ENCODE data around the gene TRPM2. TPM values are rescaled to one million over a fixed set of nuclear protein-coding genes. Genes with fewer than 3 reads are reported as not detected.

TRPM2 gene
- total and polyA plus RNA-seq, 10 of the 15 experiments (the other 5 are each of a cell fraction or from before 2014, with no cell fraction given), result 0.03 to 9.1 (median 2.6) TPM

DNA sequence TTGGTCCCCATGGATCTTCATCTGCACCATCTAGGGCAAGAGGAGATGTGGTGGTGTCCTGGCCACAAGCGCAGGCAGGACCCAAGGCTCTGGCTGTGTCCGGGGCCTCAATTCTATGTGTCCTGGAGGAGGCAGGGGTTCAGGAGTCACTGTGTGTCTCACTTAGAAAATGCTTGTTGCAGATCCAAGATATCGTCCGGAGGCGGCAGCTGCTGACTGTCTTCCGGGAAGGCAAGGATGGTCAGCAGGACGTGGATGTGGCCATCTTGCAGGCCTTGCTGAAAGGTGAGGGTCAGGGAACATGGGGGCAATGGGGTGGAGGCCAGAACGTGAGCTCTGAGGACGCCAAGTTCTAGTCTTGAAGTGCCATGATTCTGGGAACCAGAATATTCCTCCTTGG, 29.1 kb downstream of the TRPM2 start (continued):
- TF ChIP-seq, protein P1, sequence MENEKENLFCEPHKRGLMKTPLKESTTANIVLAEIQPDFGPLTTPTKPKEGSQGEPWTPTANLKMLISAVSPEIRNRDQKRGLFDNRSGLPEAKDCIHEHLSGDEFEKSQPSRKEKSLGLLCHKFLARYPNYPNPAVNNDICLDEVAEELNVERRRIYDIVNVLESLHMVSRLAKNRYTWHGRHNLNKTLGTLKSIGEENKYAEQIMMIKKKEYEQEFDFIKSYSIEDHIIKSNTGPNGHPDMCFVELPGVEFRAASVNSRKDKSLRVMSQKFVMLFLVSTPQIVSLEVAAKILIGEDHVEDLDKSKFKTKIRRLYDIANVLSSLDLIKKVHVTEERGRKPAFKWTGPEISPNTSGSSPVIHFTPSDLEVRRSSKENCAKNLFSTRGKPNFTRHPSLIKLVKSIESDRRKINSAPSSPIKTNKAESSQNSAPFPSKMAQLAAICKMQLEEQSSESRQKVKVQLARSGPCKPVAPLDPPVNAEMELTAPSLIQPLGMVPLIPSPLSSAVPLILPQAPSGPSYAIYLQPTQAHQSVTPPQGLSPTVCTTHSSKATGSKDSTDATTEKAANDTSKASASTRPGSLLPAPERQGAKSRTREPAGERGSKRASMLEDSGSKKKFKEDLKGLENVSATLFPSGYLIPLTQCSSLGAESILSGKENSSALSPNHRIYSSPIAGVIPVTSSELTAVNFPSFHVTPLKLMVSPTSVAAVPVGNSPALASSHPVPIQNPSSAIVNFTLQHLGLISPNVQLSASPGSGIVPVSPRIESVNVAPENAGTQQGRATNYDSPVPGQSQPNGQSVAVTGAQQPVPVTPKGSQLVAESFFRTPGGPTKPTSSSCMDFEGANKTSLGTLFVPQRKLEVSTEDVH (IDR thresholded peaks at IDR 0.05; ENCODE audit: low read depth, partially characterized antibody), result no peak
- TF ChIP-seq TCF7 (IDR thresholded peaks at IDR 0.05; ENCODE audit: borderline replicate concordance) (no peak), ESRRA (IDR thresholded peaks at IDR 0.05; ENCODE audit: low read length) (no peak), SIX5 (IDR thresholded peaks at IDR 0.05; ENCODE audit: low read depth, low read length, severe bottlenecking) (no peak), RUNX3 (IDR thresholded peaks at IDR 0.05; ENCODE audit: low read length) (no peak), CBFB (IDR thresholded peaks at IDR 0.05; ENCODE audit: low read depth) (no peak), YBX1 (IDR thresholded peaks at IDR 0.05) (no peak), TAF1 (IDR thresholded peaks at IDR 0.05; ENCODE audit: borderline replicate concordance, low read depth, low read length) (no peak), NFYB (IDR thresholded peaks at IDR 0.05; ENCODE audit: insufficient read depth, low read depth, low read length) (no peak), TCF12 (IDR thresholded peaks at IDR 0.05; ENCODE audit: low read depth, low read length) (no peak)
- TF ChIP-seq, protein P2, sequence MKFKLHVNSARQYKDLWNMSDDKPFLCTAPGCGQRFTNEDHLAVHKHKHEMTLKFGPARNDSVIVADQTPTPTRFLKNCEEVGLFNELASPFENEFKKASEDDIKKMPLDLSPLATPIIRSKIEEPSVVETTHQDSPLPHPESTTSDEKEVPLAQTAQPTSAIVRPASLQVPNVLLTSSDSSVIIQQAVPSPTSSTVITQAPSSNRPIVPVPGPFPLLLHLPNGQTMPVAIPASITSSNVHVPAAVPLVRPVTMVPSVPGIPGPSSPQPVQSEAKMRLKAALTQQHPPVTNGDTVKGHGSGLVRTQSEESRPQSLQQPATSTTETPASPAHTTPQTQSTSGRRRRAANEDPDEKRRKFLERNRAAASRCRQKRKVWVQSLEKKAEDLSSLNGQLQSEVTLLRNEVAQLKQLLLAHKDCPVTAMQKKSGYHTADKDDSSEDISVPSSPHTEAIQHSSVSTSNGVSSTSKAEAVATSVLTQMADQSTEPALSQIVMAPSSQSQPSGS (IDR thresholded peaks at IDR 0.05; ENCODE audit: low read length), result no peak
- TF ChIP-seq, protein P3, sequence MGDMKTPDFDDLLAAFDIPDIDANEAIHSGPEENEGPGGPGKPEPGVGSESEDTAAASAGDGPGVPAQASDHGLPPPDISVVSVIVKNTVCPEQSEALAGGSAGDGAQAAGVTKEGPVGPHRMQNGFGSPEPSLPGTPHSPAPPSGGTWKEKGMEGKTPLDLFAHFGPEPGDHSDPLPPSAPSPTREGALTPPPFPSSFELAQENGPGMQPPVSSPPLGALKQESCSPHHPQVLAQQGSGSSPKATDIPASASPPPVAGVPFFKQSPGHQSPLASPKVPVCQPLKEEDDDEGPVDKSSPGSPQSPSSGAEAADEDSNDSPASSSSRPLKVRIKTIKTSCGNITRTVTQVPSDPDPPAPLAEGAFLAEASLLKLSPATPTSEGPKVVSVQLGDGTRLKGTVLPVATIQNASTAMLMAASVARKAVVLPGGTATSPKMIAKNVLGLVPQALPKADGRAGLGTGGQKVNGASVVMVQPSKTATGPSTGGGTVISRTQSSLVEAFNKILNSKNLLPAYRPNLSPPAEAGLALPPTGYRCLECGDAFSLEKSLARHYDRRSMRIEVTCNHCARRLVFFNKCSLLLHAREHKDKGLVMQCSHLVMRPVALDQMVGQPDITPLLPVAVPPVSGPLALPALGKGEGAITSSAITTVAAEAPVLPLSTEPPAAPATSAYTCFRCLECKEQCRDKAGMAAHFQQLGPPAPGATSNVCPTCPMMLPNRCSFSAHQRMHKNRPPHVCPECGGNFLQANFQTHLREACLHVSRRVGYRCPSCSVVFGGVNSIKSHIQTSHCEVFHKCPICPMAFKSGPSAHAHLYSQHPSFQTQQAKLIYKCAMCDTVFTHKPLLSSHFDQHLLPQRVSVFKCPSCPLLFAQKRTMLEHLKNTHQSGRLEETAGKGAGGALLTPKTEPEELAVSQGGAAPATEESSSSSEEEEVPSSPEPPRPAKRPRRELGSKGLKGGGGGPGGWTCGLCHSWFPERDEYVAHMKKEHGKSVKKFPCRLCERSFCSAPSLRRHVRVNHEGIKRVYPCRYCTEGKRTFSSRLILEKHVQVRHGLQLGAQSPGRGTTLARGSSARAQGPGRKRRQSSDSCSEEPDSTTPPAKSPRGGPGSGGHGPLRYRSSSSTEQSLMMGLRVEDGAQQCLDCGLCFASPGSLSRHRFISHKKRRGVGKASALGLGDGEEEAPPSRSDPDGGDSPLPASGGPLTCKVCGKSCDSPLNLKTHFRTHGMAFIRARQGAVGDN (IDR thresholded peaks at IDR 0.05), result no peak
- TF ChIP-seq, protein P4, sequence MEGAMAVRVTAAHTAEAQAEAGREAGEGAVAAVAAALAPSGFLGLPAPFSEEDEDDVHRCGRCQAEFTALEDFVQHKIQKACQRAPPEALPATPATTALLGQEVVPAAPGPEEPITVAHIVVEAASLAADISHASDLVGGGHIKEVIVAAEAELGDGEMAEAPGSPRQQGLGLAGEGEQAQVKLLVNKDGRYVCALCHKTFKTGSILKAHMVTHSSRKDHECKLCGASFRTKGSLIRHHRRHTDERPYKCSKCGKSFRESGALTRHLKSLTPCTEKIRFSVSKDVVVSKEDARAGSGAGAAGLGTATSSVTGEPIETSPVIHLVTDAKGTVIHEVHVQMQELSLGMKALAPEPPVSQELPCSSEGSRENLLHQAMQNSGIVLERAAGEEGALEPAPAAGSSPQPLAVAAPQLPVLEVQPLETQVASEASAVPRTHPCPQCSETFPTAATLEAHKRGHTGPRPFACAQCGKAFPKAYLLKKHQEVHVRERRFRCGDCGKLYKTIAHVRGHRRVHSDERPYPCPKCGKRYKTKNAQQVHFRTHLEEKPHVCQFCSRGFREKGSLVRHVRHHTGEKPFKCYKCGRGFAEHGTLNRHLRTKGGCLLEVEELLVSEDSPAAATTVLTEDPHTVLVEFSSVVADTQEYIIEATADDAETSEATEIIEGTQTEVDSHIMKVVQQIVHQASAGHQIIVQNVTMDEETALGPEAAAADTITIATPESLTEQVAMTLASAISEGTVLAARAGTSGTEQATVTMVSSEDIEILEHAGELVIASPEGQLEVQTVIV (IDR thresholded peaks at IDR 0.05; ENCODE audit: borderline replicate concordance, partially characterized antibody), result no peak
